Measurements from ENCODE around the gene INPP5A. TPM values are rescaled to one million over a fixed set of nuclear protein-coding genes. Genes with fewer than 3 reads are reported as not detected.
A peak's percentile ranks its signal among the peaks of the same experiment; 100 is the strongest.

INPP5A gene
- total and polyA plus RNA-seq, 2 donors (not counting 1 experiment from before 2014, with no cell fraction given) = 9.3 to 87.8 TPM

DNA sequence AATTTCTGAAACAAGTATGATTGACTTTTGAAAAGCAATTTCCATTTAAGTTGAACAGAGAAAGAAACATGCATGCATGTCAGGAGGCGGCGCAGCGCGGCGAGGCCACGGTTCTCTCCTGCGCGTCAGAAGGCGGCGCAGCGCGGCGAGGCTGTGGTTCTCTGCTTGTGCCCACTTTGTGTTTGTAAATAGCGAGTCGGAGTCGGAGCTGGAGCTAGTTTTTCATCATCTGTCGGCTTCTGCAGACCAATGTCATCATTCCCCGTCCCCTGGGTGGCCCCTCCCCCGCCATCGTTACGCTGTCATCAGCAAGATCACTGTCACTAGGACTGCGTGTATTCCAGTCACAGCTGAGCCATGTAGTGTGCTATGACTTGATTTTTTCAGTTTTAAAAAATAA, 49.2 kb downstream of the INPP5A start:
- DNase-seq (no peak), ATAC-seq (ENCODE audit: low read depth) (no peak)
- peaks cover 75% of the 10 kb centered on the region for H3K4me1 Mint-ChIP-seq
- no peak overlapping the region for H3K4me3 ChIP-seq (ENCODE audit: control extremely low read depth in 1 of 5, extremely low read depth in 1 of 5, insufficient read depth in 1 of 5, low read depth in 2 of 5, low read length in 4 of 5)
- WGBS (ENCODE audit: insufficient coverage) = 97% methylated on average over 18 of the region's 22 CpGs
- no peak overlapping the region for H2AFZ ChIP-seq (ENCODE audit: insufficient read depth, low read depth, low read length, poor library complexity, severe bottlenecking)
- POLR2A ChIA-PET = no interaction called here
- no peaks in the 10 kb centered on the region for H3K27me3 ChIP-seq (replicated peaks in 1 of 4; ENCODE audit: control extremely low read depth in 1 of 4, control insufficient read depth in 3 of 4, insufficient read depth in 4 of 4, low read length in 3 of 4)
- H3K9ac ChIP-seq (ENCODE audit: low read length) = no peak overlapping the region
- peaks cover 41 to 54% of the 10 kb centered on the region in 2 donors for H3K4me1 ChIP-seq (ENCODE audit: control insufficient read depth in 2 of 2, insufficient read depth in 2 of 2, low read length in 2 of 2)
- H3K79me2 ChIP-seq (ENCODE audit: control insufficient read depth, insufficient read depth, low read length) = peaks cover 98% of the 10 kb centered on the region
- CTCF ChIA-PET = no interaction called here
- H4K20me1 ChIP-seq (ENCODE audit: control insufficient read depth, insufficient read depth, low read length, poor library complexity, severe bottlenecking) = peaks cover 10% of the 10 kb centered on the region
- intact Hi-C loops (cut with micrococcal nuclease) = no loop called here
- peaks cover 0 to 8% (median 0%) of the 10 kb centered on the region in 3 donors for H3K9me3 ChIP-seq (ENCODE audit: control extremely low read depth in 1 of 3, control insufficient read depth in 2 of 3, insufficient read depth in 1 of 3, low read length in 2 of 3)
- H3K36me3 ChIP-seq (replicated peaks in 1 of 2; ENCODE audit: control extremely low read depth in 1 of 2, control insufficient read depth in 1 of 2, extremely low read depth in 1 of 2, insufficient read depth in 2 of 2, low read length in 1 of 2) = no peaks in the 10 kb centered on the region
- no peak overlapping the region for H3K27ac ChIP-seq (ENCODE audit: low read length in 2 of 2)
- no peak overlapping the region for H3K4me2 ChIP-seq (replicated peaks; ENCODE audit: low read depth, low read length, poor library complexity, severe bottlenecking)
- TF ChIP-seq EZH2 (IDR thresholded peaks at IDR 0.05; ENCODE audit: borderline replicate concordance, insufficient read depth, low read depth, low read length, poor library complexity, severe bottlenecking) = no peak
- TF ChIP-seq, protein P1, sequence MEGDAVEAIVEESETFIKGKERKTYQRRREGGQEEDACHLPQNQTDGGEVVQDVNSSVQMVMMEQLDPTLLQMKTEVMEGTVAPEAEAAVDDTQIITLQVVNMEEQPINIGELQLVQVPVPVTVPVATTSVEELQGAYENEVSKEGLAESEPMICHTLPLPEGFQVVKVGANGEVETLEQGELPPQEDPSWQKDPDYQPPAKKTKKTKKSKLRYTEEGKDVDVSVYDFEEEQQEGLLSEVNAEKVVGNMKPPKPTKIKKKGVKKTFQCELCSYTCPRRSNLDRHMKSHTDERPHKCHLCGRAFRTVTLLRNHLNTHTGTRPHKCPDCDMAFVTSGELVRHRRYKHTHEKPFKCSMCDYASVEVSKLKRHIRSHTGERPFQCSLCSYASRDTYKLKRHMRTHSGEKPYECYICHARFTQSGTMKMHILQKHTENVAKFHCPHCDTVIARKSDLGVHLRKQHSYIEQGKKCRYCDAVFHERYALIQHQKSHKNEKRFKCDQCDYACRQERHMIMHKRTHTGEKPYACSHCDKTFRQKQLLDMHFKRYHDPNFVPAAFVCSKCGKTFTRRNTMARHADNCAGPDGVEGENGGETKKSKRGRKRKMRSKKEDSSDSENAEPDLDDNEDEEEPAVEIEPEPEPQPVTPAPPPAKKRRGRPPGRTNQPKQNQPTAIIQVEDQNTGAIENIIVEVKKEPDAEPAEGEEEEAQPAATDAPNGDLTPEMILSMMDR (IDR thresholded peaks at IDR 0.05) = no peak
- peak overlapping the region; percentile 62 for H3K27ac Mint-ChIP-seq
- H3K4me3 Mint-ChIP-seq = peak overlapping the region; percentile 26
- H3K9me3 Mint-ChIP-seq (ENCODE audit: insufficient read depth) = no peaks in the 10 kb centered on the region
- no peaks in the 10 kb centered on the region for H3K27me3 Mint-ChIP-seq

DNA sequence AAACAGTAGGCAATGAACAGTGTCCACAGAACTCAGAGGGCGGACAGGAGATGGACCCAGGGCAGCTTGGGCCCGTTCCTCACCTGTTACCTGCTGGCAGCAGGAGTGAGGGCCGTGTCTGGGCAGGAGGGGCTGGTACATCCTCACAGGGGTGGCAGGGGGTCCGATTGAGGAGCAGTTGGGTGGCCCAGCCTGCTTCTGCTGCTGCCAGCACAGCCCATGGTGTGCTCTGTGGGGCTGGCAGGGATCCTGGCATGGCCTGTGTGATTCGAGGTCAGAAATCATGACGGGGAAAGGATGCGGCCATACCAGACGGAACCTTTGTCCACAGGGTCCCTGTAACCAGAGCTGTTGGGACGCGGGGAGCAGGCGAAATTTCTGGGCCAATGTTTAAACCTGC, 49.6 kb downstream of the INPP5A start:
- Mint-ChIP-seq H3K4me1 (peaks cover 80% of the 10 kb centered on the region), H3K27me3 (no peaks in the 10 kb centered on the region), H3K9me3 (ENCODE audit: insufficient read depth) (no peaks in the 10 kb centered on the region), H3K4me3 (peak overlapping the region; percentile 75), H3K27ac (peak overlapping the region; percentile 64)
- ATAC-seq (ENCODE audit: low read depth) = no peak
- Histone ChIP-seq H3K9ac (ENCODE audit: low read length) (no peak overlapping the region), H2AFZ (ENCODE audit: insufficient read depth, low read depth, low read length, poor library complexity, severe bottlenecking) (no peak overlapping the region), H3K27me3 (replicated peaks in 1 of 4; ENCODE audit: control extremely low read depth in 1 of 4, control insufficient read depth in 3 of 4, insufficient read depth in 4 of 4, low read length in 3 of 4) (no peaks in the 10 kb centered on the region), H3K27ac (ENCODE audit: low read length in 2 of 2) (peak overlapping the region in 1 of 2 donors; percentile 20), H3K4me3 (ENCODE audit: control extremely low read depth in 1 of 5, extremely low read depth in 1 of 5, insufficient read depth in 1 of 5, low read depth in 2 of 5, low read length in 4 of 5) (no peak overlapping the region), H3K79me2 (ENCODE audit: control insufficient read depth, insufficient read depth, low read length) (peaks cover 99% of the 10 kb centered on the region), H4K20me1 (ENCODE audit: control insufficient read depth, insufficient read depth, low read length, poor library complexity, severe bottlenecking) (peaks cover 10% of the 10 kb centered on the region), H3K4me2 (replicated peaks; ENCODE audit: low read depth, low read length, poor library complexity, severe bottlenecking) (no peak overlapping the region), H3K9me3 (ENCODE audit: control extremely low read depth in 1 of 3, control insufficient read depth in 2 of 3, insufficient read depth in 1 of 3, low read length in 2 of 3) (peaks cover 0 to 8% (median 0%) of the 10 kb centered on the region in 3 donors), H3K4me1 (ENCODE audit: control insufficient read depth in 2 of 2, insufficient read depth in 2 of 2, low read length in 2 of 2) (peaks cover 46 to 58% of the 10 kb centered on the region in 2 donors), H3K36me3 (replicated peaks in 1 of 2; ENCODE audit: control extremely low read depth in 1 of 2, control insufficient read depth in 1 of 2, extremely low read depth in 1 of 2, insufficient read depth in 2 of 2, low read length in 1 of 2) (no peaks in the 10 kb centered on the region)
- intact Hi-C loops (cut with micrococcal nuclease) = no loop called here
- no peak for DNase-seq
- POLR2A ChIA-PET = no interaction called here
- CTCF ChIA-PET = interaction anchor here (1.2 kb wide), 1 partner anchor 16 kb away, joined by 3 read pairs; no protein-coding TSS in a partner anchor
- no peak for TF ChIP-seq EZH2 (IDR thresholded peaks at IDR 0.05; ENCODE audit: borderline replicate concordance, insufficient read depth, low read depth, low read length, poor library complexity, severe bottlenecking)
- TF ChIP-seq, protein P1 (IDR thresholded peaks at IDR 0.05) = no peak
- 96% methylated on average over 11 of the region's 11 CpGs for WGBS (ENCODE audit: insufficient coverage)
